GM19455 (cell line): ENCODE measurements around the gene NAA15.
"Not testable (repeated sequence)": the region's sequence is repeated elsewhere in the genome, so short reads cannot be mapped to it uniquely, and the experiment has no call there.

Experiments used
- ATAC-seq: cut with Tn5 transposase; IDR thresholded peaks from one replicate; pipeline ENCODE4 v1.9.1; 2021; ENCODE audit not compliant: unreplicated experiment

The NAA15 gene

GRCh38 chr4:139301113-139301820 lies at the start of gene NAA15:
Gene NAA15 (plus strand): TSS chr4:139301505. CDS start chr4:139301778, 273 bp downstream.
- ATAC-seq: peak; percentile 85

- ATAC-seq: no peak
These were observed 48.3 kb upstream of the NAA15 start for GRCh38 chr4:139253046-139253445.

GRCh38 chr4:139253713-139254112 lies 47.6 kb upstream of the NAA15 start:
- no peak for ATAC-seq

- not testable (repeated sequence) for ATAC-seq
These were observed 45.7 kb upstream of the NAA15 start for GRCh38 chr4:139255581-139255980.

GRCh38 chr4:139256349-139256748 lies 45.0 kb upstream of the NAA15 start:
- ATAC-seq: no peak

GRCh38 chr4:139265654-139266053 lies 35.7 kb upstream of the NAA15 start:
- no peak for ATAC-seq

GRCh38 chr4:139266208-139266582 lies 35.1 kb upstream of the NAA15 start:
- no peak for ATAC-seq

- ATAC-seq: peak; percentile 99
These were observed 34.6 kb upstream of the NAA15 start for GRCh38 chr4:139266583-139267257.

GRCh38 chr4:139267301-139267700 lies 34.0 kb upstream of the NAA15 start:
- no peak for ATAC-seq

GRCh38 chr4:139273835-139274234 lies 27.5 kb upstream of the NAA15 start:
- ATAC-seq: no peak

GRCh38 chr4:139274790-139275189 lies 26.5 kb upstream of the NAA15 start:
- ATAC-seq: no peak

- no peak for ATAC-seq
These were observed 26.0 kb upstream of the NAA15 start for GRCh38 chr4:139275281-139275735.

- no peak for ATAC-seq
These were observed 22.8 kb upstream of the NAA15 start for GRCh38 chr4:139278485-139278884.

GRCh38 chr4:139278912-139279759 lies 22.2 kb upstream of the NAA15 start:
- no peak for ATAC-seq

GRCh38 chr4:139279760-139280620 lies 21.3 kb upstream of the NAA15 start, which contains the start of gene MGARP:
Gene MGARP (minus strand): TSS chr4:139280225. CDS start chr4:139280158, 67 bp downstream.
- no peak for ATAC-seq

GRCh38 chr4:139282065-139282720 lies 19.1 kb upstream of the NAA15 start:
- ATAC-seq: no peak

- ATAC-seq: no peak
These were observed 18.6 kb upstream of the NAA15 start for GRCh38 chr4:139282721-139283075.

- no peak for ATAC-seq
These were observed 15.1 kb upstream of the NAA15 start for GRCh38 chr4:139286186-139286698.

- peak; percentile 95 for ATAC-seq
These were observed 5.9 kb upstream of the NAA15 start for GRCh38 chr4:139295206-139295941.
